ENCODE data around the gene NLGN2.

DNA sequence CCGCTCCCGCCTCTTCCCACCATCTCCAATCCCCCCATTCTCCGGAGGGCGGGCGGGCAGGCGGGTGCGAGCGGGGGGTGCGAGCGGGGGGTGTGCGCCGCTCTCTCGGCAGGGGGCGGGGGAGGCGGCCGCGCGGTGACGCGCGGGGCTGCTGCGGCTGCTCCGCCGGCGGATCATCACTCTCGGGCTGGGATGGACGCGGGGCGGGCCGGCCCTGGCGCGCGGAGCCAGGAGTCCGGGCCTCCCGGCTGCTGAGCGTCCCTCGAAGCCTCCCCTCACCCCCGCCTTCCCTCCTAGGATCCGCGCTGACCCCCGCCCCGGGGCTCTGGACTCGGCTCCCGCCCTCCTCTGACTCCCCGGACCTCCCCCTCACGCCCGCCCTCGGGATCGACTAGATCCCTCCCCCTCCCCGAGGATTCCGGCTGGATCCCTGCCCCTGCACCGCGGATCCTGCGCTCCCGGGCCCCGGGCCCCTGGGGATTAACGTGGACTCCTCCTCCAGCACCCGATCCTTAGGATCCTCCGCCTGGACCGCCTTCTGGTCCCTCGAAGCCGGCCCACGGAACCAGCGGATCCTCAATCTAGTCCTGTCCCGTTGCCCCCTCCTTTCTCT is 2.8 kb upstream of the NLGN2 start:
- TF ChIP-seq, protein P1, sequence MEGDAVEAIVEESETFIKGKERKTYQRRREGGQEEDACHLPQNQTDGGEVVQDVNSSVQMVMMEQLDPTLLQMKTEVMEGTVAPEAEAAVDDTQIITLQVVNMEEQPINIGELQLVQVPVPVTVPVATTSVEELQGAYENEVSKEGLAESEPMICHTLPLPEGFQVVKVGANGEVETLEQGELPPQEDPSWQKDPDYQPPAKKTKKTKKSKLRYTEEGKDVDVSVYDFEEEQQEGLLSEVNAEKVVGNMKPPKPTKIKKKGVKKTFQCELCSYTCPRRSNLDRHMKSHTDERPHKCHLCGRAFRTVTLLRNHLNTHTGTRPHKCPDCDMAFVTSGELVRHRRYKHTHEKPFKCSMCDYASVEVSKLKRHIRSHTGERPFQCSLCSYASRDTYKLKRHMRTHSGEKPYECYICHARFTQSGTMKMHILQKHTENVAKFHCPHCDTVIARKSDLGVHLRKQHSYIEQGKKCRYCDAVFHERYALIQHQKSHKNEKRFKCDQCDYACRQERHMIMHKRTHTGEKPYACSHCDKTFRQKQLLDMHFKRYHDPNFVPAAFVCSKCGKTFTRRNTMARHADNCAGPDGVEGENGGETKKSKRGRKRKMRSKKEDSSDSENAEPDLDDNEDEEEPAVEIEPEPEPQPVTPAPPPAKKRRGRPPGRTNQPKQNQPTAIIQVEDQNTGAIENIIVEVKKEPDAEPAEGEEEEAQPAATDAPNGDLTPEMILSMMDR (IDR thresholded peaks at IDR 0.05; ENCODE audit: poor library complexity, severe bottlenecking), result no peak
- no peak for TF ChIP-seq EZH2 (IDR thresholded peaks at IDR 0.05; ENCODE audit: borderline replicate concordance, insufficient read depth, low read length, poor library complexity, severe bottlenecking)
- TF ChIP-seq POLR2AphosphoS5 (IDR thresholded peaks at IDR 0.05), result peak; percentile 80
- TF ChIP-seq, protein P2, sequence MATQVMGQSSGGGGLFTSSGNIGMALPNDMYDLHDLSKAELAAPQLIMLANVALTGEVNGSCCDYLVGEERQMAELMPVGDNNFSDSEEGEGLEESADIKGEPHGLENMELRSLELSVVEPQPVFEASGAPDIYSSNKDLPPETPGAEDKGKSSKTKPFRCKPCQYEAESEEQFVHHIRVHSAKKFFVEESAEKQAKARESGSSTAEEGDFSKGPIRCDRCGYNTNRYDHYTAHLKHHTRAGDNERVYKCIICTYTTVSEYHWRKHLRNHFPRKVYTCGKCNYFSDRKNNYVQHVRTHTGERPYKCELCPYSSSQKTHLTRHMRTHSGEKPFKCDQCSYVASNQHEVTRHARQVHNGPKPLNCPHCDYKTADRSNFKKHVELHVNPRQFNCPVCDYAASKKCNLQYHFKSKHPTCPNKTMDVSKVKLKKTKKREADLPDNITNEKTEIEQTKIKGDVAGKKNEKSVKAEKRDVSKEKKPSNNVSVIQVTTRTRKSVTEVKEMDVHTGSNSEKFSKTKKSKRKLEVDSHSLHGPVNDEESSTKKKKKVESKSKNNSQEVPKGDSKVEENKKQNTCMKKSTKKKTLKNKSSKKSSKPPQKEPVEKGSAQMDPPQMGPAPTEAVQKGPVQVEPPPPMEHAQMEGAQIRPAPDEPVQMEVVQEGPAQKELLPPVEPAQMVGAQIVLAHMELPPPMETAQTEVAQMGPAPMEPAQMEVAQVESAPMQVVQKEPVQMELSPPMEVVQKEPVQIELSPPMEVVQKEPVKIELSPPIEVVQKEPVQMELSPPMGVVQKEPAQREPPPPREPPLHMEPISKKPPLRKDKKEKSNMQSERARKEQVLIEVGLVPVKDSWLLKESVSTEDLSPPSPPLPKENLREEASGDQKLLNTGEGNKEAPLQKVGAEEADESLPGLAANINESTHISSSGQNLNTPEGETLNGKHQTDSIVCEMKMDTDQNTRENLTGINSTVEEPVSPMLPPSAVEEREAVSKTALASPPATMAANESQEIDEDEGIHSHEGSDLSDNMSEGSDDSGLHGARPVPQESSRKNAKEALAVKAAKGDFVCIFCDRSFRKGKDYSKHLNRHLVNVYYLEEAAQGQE (IDR thresholded peaks at IDR 0.05; ENCODE audit: borderline replicate concordance), result no peak
- no peak for TF ChIP-seq RAD21 (conservative IDR thresholded peaks at IDR 0.05)
- no peak for TF ChIP-seq MXI1 (conservative IDR thresholded peaks at IDR 0.05; ENCODE audit: poor library complexity, severe bottlenecking)
- TF ChIP-seq EP300 (conservative IDR thresholded peaks at IDR 0.05; ENCODE audit: poor library complexity, severe bottlenecking), result no peak
- TF ChIP-seq TAF1 (IDR thresholded peaks at IDR 0.05; ENCODE audit: low read depth), result peak; percentile 13
- no peak for TF ChIP-seq SMC3 (conservative IDR thresholded peaks at IDR 0.05; ENCODE audit: poor library complexity)
